WTC11 (cell line): ENCODE results near the gene TRIM47. TPM values are rescaled to one million over a fixed set of nuclear protein-coding genes. Genes with fewer than 3 reads are reported as not detected.
"Not testable (repeated sequence)": the region's sequence is repeated elsewhere in the genome, so short reads cannot be mapped to it uniquely, and the experiment has no call there.

ENCODE experiments used
- ATAC-seq: fragments of 200-7000 bp; cut with Tn5 transposase; 2 replicates; pipeline ENCODE4 v1.10.0; 2021; ENCODE audit warnings: mild to moderate bottlenecking, moderate library complexity
- CTCF ChIA-PET: fragments of 300-600 bp; sonication (Branson Sonifier 250); formaldehyde crosslinking; loops from one replicate; lab custom pipeline; 2021; ENCODE audit warnings: antibody characterized with exemption; lab: Charles Lee
- POLR2A ChIA-PET: fragments of 350-600 bp; sonication (Branson Sonifier 250); formaldehyde crosslinking; loops from one replicate; lab custom pipeline; 2021; ENCODE audit warnings: antibody characterized with exemption; lab: Charles Lee
- DNase-seq: peaks from one replicate; pipeline ENCODE4 v3.0.0; 2021; ENCODE audit warnings: low spot score
- H3K27ac Mint-ChIP-seq: 2 replicates; pipeline ENCODE4 v1.8.0; 2021; ENCODE audit warnings: mixed read lengths
- H3K27me3 Mint-ChIP-seq: 2 replicates; pipeline ENCODE4 v1.8.0; 2021; ENCODE audit warnings: low read depth, mild to moderate bottlenecking, moderate library complexity, mixed read lengths
- H3K36me3 Mint-ChIP-seq: 2 replicates; pipeline ENCODE4 v1.8.0; 2021; ENCODE audit warnings: mixed read lengths
- H3K4me1 Mint-ChIP-seq: 2 replicates; pipeline ENCODE4 v1.8.0; 2022; ENCODE audit warnings: mixed read lengths
- H3K4me3 Mint-ChIP-seq: 2 replicates; pipeline ENCODE4 v1.8.0; 2021; ENCODE audit warnings: mild to moderate bottlenecking, moderate library complexity, mixed read lengths
- H3K9me3 Mint-ChIP-seq: 2 replicates; pipeline ENCODE4 v1.8.0; 2021; ENCODE audit warnings: mixed read lengths
- AFF4 ChIP-seq: sonication (generic); formaldehyde crosslinking; IDR thresholded peaks from 2 replicates; pipeline ENCODE4 v1.8.1; 2023; ENCODE audit warnings: mild to moderate bottlenecking, missing genetic modification reagents, borderline replicate concordance
- CDX4 ChIP-seq: fragments of 250-450 bp; sonication (Bioruptor Pico); IDR thresholded peaks from 2 replicates; pipeline ENCODE4 v1.9.0; 2021; ENCODE audit warnings: moderate library complexity, mild to moderate bottlenecking, inconsistent platforms, borderline replicate concordance
- E2F4 ChIP-seq: sonication (generic); formaldehyde crosslinking; IDR thresholded peaks from 2 replicates; pipeline ENCODE4 v1.8.1; 2022; ENCODE audit warnings: low read depth, mild to moderate bottlenecking, moderate library complexity, missing genetic modification reagents, borderline replicate concordance
- FOXP1 ChIP-seq: sonication (generic); formaldehyde crosslinking; IDR thresholded peaks from 2 replicates; pipeline ENCODE4 v1.8.0; 2022; ENCODE audit warnings: missing genetic modification reagents, mild to moderate bottlenecking, moderate library complexity, borderline replicate concordance
- KAT7 ChIP-seq: sonication (generic); formaldehyde crosslinking; IDR thresholded peaks from 2 replicates; pipeline ENCODE4 v1.8.1; 2023; ENCODE audit warnings: missing genetic modification reagents, mild to moderate bottlenecking, borderline replicate concordance
- ZNF263 ChIP-seq: sonication (generic); formaldehyde crosslinking; IDR thresholded peaks from 2 replicates; pipeline ENCODE4 v1.8.1; 2022; ENCODE audit warnings: low read depth, mild to moderate bottlenecking, moderate library complexity, missing genetic modification reagents
- total RNA-seq: library from RNA; stranded (reverse); gene quantifications from 3 replicates; pipeline ENCODE4 v1.2.3, GENCODE V29; 2021
- TF ChIP-seq, protein P1 (sequence below): sonication (generic); formaldehyde crosslinking; IDR thresholded peaks from 2 replicates; pipeline ENCODE4 v1.8.1; 2022; ENCODE audit warnings: missing genetic modification reagents, borderline replicate concordance

Gene TRIM47
- total RNA-seq, 1 experiment from 2014 or later, result 10.0 TPM

GRCh38 chr17:75865404-75866188 is 12.8 kb downstream of the TRIM47 start:
- H3K4me1 Mint-ChIP-seq, result peaks cover 25% of the 10 kb centered on the region
- POLR2A ChIA-PET, result interaction anchor here (1.4 kb wide), 1 partner anchor 10 kb away, joined by 10 read pairs; the partner anchor contains the start of gene WBP2
- not testable (repeated sequence) for H3K4me3 Mint-ChIP-seq, H3K27me3 Mint-ChIP-seq, H3K36me3 Mint-ChIP-seq, H3K27ac Mint-ChIP-seq, ATAC-seq, DNase-seq, H3K9me3 Mint-ChIP-seq
- CTCF ChIA-PET, result interaction anchor here (0.6 to 1.4 kb wide), 12 partner anchors 8 to 811 kb away, joined by 3 to 15 read pairs (median 5); partner anchors contain the start of genes CDK3, GALK1 and SMIM5

DNA sequence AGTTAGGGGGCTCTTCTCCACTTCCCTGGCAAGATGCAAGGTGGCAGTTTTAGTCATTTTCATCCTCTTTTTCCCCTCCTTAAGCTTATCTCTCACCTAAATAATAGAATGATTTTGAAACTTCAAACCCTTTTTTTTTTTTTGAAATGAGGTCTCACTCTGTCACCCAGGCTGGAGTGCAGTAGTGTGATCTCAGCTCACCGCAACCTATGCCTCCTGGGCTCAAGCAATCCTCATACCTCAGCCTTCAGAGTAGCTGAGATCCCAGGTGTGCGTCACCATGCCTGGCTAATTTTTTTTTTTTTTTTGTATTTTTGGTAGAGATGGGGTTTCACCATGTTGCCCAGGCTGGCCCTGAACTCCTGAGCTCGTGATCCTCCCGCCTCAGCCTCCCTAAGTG is 13.5 kb downstream of the TRIM47 start:
- not testable (repeated sequence) for H3K4me3 Mint-ChIP-seq, DNase-seq, H3K27me3 Mint-ChIP-seq, H3K27ac Mint-ChIP-seq, H3K9me3 Mint-ChIP-seq, H3K36me3 Mint-ChIP-seq
- ChIA-PET POLR2A (interaction anchor here (0.7 to 1.4 kb wide), 2 partner anchors 9 to 34 kb away, joined by 3 to 10 read pairs; partner anchors contain the start of gene WBP2), CTCF (interaction anchor here (0.6 to 2.0 kb wide), 18 partner anchors 8 to 810 kb away, joined by 3 to 15 read pairs (median 4); partner anchors contain the start of genes CDK3, GALK1, SMIM5 and TRIM47)
- ATAC-seq, result peak; percentile 8; the same call in 1 of the 2 replicates
- peaks cover 21% of the 10 kb centered on the region for H3K4me1 Mint-ChIP-seq

DNA sequence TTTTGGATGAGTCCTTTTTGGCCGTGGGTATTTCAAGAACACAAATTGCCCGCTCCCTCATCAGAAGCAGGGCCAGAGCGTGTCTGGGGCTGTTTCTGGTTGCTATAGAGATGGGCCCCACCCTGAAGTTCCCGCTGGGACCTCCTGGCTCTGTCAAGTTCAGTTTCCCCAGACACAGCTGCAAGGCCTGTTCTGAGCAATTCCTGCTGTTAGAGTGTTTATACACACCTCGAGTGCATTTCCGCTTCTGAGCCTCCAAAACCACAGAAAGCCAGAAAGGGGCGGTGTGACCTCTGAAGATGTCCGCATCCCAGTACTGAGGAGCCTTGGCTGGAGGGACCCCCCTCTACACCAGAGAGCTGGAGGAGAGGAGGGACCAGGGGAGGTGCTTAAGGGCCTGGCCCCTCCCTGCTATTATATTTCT is 13.9 kb downstream of the TRIM47 start:
- no peaks in the 10 kb centered on the region for H3K36me3 Mint-ChIP-seq
- peak overlapping the region; percentile 41; the same call in 1 of the 2 replicates for H3K27ac Mint-ChIP-seq
- POLR2A ChIA-PET, result interaction anchor here (0.7 to 1.4 kb wide), 2 partner anchors 9 to 34 kb away, joined by 3 to 10 read pairs; partner anchors contain the start of gene WBP2
- DNase-seq (no peak), ATAC-seq (peak; percentile 92)
- TF ChIP-seq KAT7 (CRISPR knock-in tag), result no peak
- TF ChIP-seq, protein P1, sequence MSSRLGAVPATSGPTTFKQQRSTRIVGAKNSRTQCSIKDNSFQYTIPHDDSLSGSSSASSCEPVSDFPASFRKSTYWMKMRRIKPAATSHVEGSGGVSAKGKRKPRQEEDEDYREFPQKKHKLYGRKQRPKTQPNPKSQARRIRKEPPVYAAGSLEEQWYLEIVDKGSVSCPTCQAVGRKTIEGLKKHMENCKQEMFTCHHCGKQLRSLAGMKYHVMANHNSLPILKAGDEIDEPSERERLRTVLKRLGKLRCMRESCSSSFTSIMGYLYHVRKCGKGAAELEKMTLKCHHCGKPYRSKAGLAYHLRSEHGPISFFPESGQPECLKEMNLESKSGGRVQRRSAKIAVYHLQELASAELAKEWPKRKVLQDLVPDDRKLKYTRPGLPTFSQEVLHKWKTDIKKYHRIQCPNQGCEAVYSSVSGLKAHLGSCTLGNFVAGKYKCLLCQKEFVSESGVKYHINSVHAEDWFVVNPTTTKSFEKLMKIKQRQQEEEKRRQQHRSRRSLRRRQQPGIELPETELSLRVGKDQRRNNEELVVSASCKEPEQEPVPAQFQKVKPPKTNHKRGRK (CRISPR knock-in tag), result no peak
- TF ChIP-seq AFF4 (CRISPR knock-in tag), result no peak
- TF ChIP-seq CDX4, result no peak
- no peak overlapping the region for H3K4me3 Mint-ChIP-seq
- peaks cover 2% of the 10 kb centered on the region; the same call in 1 of the 2 replicates for H3K27me3 Mint-ChIP-seq
- CTCF ChIA-PET, result interaction anchor here (0.7 to 2.0 kb wide), 16 partner anchors 9 to 263 kb away, joined by 3 to 15 read pairs (median 5); partner anchors contain the start of genes CDK3, SMIM5, TRIM47 and WBP2
- H3K9me3 Mint-ChIP-seq, result 0 out of 2 replicates have a peak, but pooled peaks cover 3% of the 10 kb centered on the region
- H3K4me1 Mint-ChIP-seq, result peaks cover 18% of the 10 kb centered on the region

DNA sequence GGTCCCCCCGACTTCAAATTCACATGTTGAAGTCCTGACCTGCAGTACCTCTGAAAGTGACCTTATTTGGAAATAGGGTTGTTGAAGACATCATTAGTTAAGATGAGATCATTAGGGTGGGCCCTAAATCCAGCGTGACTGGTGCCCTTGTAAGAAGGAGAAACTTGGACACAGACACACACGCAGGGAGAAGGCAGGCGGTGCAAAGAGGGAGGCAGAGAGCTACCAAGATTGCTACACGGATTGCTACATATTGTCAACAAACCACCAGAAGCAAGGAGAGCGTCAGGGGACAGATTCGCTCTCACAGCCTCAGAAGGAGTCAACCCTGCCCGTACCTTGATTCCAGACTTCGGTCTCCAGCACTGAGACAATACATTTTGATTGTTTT is 16.5 kb downstream of the TRIM47 start:
- CTCF ChIA-PET, result interaction anchor here (1.0 to 4.3 kb wide), 24 partner anchors 10 to 660 kb away, joined by 3 to 48 read pairs (median 8); partner anchors contain the start of genes EVPL, SMIM5, TRIM47 and TRIM65
- Mint-ChIP-seq H3K27me3 (peaks cover 2% of the 10 kb centered on the region; the same call in 1 of the 2 replicates), H3K36me3 (no peaks in the 10 kb centered on the region), H3K4me1 (peaks cover 13% of the 10 kb centered on the region), H3K27ac (peak overlapping the region; percentile 65), H3K4me3 (no peak overlapping the region), H3K9me3 (0 out of 2 replicates have a peak, but pooled peaks cover 3% of the 10 kb centered on the region)
- DNase-seq (no peak), ATAC-seq (no peak)
- TF ChIP-seq E2F4 (CRISPR knock-in tag) (no peak), ZNF263 (no peak), FOXP1 (CRISPR knock-in tag) (no peak)
- POLR2A ChIA-PET, result no interaction called here

DNA sequence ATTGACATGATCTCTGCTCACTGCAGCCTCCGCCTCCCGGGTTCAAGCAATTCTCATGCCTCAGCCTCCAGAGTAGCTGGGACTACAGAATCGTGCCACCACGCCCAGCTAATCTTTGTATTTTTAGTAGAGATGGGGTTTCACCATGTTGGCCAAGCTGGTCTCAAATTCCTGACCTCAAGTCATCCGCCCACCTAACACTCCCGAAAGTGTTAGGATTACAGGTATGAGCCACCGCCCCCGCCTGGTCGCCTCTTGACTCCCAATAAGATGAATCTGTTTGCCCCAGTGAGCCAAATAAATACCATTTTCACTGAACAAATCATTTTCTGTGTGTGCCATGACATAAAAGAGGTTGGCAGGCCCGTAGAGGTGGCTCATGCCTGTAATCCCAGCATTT is 19.0 kb downstream of the TRIM47 start:
- H3K4me1 Mint-ChIP-seq, result peaks cover 11% of the 10 kb centered on the region
- H3K4me3 Mint-ChIP-seq, DNase-seq, H3K27me3 Mint-ChIP-seq, H3K27ac Mint-ChIP-seq, ATAC-seq, H3K9me3 Mint-ChIP-seq, POLR2A ChIA-PET, H3K36me3 Mint-ChIP-seq: not testable (repeated sequence)
- CTCF ChIA-PET, result interaction anchor here (1.0 to 4.3 kb wide), 6 partner anchors 13 to 82 kb away, joined by 3 to 48 read pairs (median 6); partner anchors contain the start of genes FBF1 and TRIM65
